ENCODE measurements around the gene ACP4.
"Not testable (repeated sequence)": the region's sequence is repeated elsewhere in the genome, so short reads cannot be mapped to it uniquely, and the experiment has no call there.

ACP4 gene

DNA sequence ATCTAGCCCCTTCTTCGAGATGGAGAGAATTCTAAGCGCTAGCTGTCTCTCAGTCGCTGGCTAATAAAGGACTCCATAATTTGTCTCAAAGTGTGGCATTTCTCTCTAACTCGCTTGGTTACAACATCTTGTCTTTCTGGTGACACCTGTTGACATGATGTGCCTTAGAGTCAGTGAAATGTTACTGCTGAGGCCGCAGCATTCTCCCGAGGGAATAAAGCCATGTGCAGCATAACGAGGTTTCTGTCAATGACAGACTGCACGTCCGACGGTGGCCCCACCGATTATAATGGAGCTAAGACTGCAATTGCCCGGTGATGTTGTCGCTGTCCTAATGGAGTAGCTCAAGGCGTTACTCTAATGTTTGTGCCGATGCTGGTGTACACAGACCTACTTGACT, 40.2 kb upstream of the ACP4 start:
- no peak overlapping the region for H3K4me3 ChIP-seq (ENCODE audit: low read depth, low read length)
- no peaks in the 10 kb centered on the region for H3K36me3 ChIP-seq
- no peaks in the 10 kb centered on the region for H3K27me3 ChIP-seq (ENCODE audit: insufficient read depth, low read depth, severe bottlenecking)
- no peak overlapping the region for H3K27ac ChIP-seq
- DNase-seq = no peak
- H3K9me3 ChIP-seq (ENCODE audit: severe bottlenecking) = no peaks in the 10 kb centered on the region
- TF ChIP-seq, protein P1, sequence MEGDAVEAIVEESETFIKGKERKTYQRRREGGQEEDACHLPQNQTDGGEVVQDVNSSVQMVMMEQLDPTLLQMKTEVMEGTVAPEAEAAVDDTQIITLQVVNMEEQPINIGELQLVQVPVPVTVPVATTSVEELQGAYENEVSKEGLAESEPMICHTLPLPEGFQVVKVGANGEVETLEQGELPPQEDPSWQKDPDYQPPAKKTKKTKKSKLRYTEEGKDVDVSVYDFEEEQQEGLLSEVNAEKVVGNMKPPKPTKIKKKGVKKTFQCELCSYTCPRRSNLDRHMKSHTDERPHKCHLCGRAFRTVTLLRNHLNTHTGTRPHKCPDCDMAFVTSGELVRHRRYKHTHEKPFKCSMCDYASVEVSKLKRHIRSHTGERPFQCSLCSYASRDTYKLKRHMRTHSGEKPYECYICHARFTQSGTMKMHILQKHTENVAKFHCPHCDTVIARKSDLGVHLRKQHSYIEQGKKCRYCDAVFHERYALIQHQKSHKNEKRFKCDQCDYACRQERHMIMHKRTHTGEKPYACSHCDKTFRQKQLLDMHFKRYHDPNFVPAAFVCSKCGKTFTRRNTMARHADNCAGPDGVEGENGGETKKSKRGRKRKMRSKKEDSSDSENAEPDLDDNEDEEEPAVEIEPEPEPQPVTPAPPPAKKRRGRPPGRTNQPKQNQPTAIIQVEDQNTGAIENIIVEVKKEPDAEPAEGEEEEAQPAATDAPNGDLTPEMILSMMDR (IDR thresholded peaks at IDR 0.05; ENCODE audit: low read depth, low read length) = no peak

DNA sequence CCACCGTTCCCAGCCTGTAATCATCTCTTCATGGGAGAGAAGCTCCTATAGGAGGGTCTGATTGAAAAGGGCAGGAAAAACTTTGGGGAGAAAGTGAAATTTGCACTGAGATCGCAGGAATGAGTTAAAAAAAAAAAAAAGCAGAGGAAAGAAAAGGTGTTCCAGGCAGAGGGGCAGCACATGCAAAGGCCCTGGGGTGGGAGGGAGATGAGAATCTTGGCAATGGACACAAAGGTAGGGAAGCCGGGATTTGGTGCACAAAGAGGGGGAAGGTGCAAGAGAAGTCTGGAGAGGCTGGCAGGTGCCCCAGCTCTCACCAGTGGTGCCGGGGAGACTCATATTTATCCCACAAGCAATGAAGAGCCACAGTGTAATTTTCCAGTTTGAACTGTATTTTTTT, 36.3 kb upstream of the ACP4 start:
- DNase-seq = no peak
- TF ChIP-seq, protein P1 (IDR thresholded peaks at IDR 0.05; ENCODE audit: low read depth, low read length) = no peak
- Histone ChIP-seq H3K27me3 (ENCODE audit: insufficient read depth, low read depth, severe bottlenecking) (peaks cover 4% of the 10 kb centered on the region), H3K4me3 (ENCODE audit: low read depth, low read length) (no peak overlapping the region), H3K9me3 (ENCODE audit: severe bottlenecking) (no peaks in the 10 kb centered on the region), H3K36me3 (no peaks in the 10 kb centered on the region), H3K27ac (no peak overlapping the region)

DNA sequence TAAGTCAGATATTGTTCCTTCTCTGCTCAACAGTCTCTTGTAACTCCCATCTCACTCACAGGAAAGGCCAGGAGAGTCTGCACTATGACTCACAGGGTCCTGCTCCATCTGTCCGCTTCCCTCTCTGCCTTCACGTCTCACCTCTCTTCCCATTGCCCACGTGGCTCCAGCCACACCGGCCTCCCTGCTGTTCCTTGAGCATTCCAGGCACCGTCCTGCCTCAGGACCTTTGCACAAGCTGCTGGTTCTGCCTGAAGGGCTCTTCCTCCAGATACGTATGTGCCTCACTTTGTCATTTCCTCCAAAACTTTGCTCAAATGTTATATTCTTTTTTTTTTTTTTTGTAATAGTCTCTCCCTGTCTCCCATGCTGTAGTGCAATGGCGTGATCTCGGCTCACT, 34.0 kb upstream of the ACP4 start:
- not testable (repeated sequence) for H3K27me3 ChIP-seq (ENCODE audit: insufficient read depth, low read depth, severe bottlenecking); H3K36me3 ChIP-seq; DNase-seq; H3K4me3 ChIP-seq (ENCODE audit: low read depth, low read length); H3K9me3 ChIP-seq (ENCODE audit: severe bottlenecking); H3K27ac ChIP-seq

DNA sequence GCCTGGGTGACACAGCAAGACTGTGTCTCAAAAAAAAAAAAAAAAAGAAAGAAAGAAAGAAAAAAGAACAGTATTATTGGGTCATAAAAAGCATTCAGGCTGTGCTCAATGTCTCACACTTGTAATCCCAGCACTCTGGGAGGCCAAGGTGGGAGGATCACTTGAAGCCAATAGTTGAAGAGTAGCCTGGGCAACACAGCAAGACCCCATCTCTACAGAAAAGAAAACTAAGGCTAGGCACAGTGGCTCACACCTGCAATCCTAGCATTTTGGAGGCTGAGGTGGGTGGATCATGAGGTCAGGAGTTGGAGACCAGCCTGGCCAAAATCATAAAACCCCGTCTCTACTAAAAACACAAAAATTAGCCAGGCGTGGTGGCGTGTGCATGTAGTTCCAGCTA, 32.6 kb upstream of the ACP4 start:
- not testable (repeated sequence) for H3K36me3 ChIP-seq; H3K27me3 ChIP-seq (ENCODE audit: insufficient read depth, low read depth, severe bottlenecking); H3K27ac ChIP-seq; H3K4me3 ChIP-seq (ENCODE audit: low read depth, low read length); DNase-seq; H3K9me3 ChIP-seq (ENCODE audit: severe bottlenecking)

DNA sequence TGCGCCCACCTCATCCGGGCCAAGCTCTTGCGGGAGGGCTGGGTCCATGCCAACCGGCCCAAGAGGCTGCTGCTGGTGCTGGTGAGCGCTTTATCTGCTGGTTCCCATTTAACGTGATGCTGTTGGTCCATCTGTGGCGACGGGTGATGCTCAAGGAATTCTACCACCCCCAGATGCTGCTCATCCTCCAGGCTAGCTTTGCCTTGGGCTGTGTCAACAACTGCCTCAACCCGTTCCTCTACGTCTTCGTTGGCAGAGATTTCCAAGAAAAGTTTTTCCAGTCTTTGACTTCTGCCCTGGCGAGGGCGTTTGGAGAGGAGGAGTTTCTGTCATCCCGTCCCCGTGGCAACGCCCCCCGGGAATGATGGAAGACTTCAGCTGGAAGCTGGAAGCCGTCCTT, 31.1 kb upstream of the ACP4 start:
- H3K4me3 ChIP-seq (ENCODE audit: low read depth, low read length); DNase-seq; H3K27ac ChIP-seq; H3K36me3 ChIP-seq; H3K27me3 ChIP-seq (ENCODE audit: insufficient read depth, low read depth, severe bottlenecking); H3K9me3 ChIP-seq (ENCODE audit: severe bottlenecking): not testable (repeated sequence)

DNA sequence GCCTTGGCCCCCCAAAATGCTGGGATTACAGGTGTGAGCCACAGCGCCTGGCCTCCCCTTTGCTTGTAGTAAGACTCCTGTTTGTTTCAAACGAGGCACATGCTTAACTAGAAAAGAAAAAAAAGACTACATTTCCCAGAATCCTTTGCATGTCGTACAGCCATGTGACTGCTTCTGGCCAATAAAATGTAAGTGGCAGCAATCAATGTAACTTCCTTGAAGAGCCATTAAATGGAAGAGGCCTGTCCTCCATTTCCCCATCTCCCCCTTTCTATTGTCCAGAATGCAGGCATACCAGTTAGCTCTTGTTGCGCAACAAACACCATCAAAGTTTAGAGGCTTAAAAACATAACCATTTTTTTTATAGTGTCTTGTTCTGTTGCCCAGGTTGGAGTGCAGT, 30.3 kb upstream of the ACP4 start:
- Histone ChIP-seq H3K27me3 (ENCODE audit: insufficient read depth, low read depth, severe bottlenecking) (peaks cover 4% of the 10 kb centered on the region), H3K9me3 (ENCODE audit: severe bottlenecking) (peaks cover 4% of the 10 kb centered on the region), H3K27ac (no peak overlapping the region), H3K36me3 (no peaks in the 10 kb centered on the region), H3K4me3 (ENCODE audit: low read depth, low read length) (no peak overlapping the region)
- DNase-seq = no peak
- TF ChIP-seq, protein P1 (IDR thresholded peaks at IDR 0.05; ENCODE audit: low read depth, low read length) = no peak

DNA sequence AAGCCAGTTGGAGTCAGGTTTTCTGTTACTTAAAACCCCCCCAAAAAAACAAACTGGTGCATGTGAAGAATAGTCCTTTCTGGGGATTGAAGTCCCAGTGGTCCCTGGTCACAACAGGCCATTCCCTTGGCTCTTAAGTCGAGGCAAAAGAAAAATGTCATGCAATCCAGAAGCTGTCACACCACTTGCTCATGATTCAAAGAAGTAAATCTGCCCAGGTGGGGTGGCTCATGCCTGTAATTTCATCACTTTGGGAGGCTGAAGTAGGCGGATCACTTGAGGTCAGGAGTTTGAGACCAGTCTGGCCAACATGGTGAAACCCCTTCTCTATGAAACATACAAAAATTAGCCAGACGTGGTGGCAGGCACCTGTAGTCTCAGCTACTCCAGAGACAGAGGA, 28.7 kb upstream of the ACP4 start:
- H3K9me3 ChIP-seq (ENCODE audit: severe bottlenecking); H3K27me3 ChIP-seq (ENCODE audit: insufficient read depth, low read depth, severe bottlenecking); H3K27ac ChIP-seq; H3K4me3 ChIP-seq (ENCODE audit: low read depth, low read length); H3K36me3 ChIP-seq; DNase-seq: not testable (repeated sequence)

DNA sequence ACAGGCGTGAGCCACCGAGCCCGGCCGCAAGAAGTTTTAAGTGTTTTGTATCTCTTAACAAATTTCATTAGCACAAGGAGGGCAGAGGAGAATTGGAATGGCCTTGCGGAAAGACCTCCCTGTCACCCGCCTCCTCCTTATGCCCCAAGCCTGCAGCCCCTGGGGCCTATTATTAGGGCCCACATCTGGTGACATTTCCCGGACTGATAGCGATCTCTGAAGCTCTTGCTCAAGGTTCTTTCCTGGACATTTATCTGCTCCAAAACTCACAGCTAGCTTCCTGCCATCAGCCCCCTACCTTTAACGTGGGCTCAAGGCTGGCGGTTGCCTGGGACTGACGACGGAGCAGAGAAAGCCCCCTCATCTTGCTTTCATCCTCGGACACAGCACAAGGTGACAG, 26.7 kb upstream of the ACP4 start:
- H3K9me3 ChIP-seq (ENCODE audit: severe bottlenecking); DNase-seq; H3K36me3 ChIP-seq; H3K4me3 ChIP-seq (ENCODE audit: low read depth, low read length); H3K27me3 ChIP-seq (ENCODE audit: insufficient read depth, low read depth, severe bottlenecking); H3K27ac ChIP-seq: not testable (repeated sequence)

DNA sequence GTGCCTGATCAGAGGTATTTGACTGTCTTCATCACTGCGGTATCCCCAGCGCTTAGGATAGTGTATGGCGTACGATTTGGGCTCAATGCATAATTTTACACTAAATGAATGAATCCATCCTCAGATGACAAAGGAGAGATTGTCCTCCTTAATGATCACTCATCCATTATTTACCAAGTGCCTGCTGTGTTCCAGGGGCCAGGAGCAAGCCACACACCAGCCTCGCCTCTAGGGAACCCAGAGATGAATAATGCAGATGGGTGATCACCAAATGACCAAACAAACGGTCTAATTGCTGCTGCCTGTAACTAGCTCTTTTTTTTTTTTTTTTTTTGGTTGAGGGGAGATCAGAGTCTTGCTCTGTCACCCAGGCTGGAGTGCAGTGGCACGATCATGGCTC, 25.8 kb upstream of the ACP4 start:
- TF ChIP-seq, protein P1 (IDR thresholded peaks at IDR 0.05; ENCODE audit: low read depth, low read length) = no peak
- no peak for DNase-seq
- no peak overlapping the region for H3K27ac ChIP-seq
- no peak overlapping the region for H3K4me3 ChIP-seq (ENCODE audit: low read depth, low read length)
- no peaks in the 10 kb centered on the region for H3K27me3 ChIP-seq (ENCODE audit: insufficient read depth, low read depth, severe bottlenecking)
- no peaks in the 10 kb centered on the region for H3K36me3 ChIP-seq
- peaks cover 4% of the 10 kb centered on the region for H3K9me3 ChIP-seq (ENCODE audit: severe bottlenecking)

DNA sequence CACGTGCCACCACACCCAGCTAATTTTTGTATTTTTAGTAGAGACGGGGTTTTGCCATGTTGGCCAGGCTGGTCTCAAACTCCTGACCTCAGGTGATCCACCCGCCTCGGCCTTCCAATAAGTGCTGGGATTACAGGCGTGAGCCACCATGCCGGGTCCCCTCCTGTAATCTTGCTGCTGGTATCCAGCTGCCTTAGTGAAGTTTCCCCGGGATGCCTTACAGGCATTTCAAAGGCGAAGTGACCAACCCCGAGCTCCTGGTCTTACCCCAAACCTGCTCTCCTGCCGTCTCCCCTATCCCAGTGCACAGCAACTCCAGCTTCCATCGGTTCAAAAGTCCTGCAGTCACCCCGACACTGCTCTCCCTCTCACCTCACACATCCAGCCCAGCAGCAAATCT, 23.5 kb upstream of the ACP4 start:
- not testable (repeated sequence) for H3K27ac ChIP-seq; H3K9me3 ChIP-seq (ENCODE audit: severe bottlenecking); DNase-seq; H3K27me3 ChIP-seq (ENCODE audit: insufficient read depth, low read depth, severe bottlenecking); H3K4me3 ChIP-seq (ENCODE audit: low read depth, low read length); H3K36me3 ChIP-seq

DNA sequence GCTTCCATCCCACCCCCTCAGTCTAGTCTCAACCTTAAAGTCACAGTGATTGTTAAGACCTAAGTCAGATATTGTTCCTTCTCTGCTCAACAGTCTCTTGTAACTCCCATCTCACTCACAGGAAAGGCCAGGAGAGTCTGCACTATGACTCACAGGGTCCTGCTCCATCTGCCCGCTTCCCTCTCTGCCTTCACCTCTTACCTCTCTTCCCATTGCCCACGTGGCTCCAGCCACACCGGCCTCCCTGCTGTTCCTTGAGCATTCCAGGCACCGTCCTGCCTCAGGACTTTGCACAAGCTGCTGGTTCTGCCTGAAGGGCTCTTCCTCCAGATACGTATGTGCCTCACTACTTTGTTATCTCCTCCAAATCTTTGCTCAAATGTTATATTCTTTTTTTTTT, 23.0 kb upstream of the ACP4 start:
- H3K27me3 ChIP-seq (ENCODE audit: insufficient read depth, low read depth, severe bottlenecking); H3K27ac ChIP-seq; H3K9me3 ChIP-seq (ENCODE audit: severe bottlenecking); H3K4me3 ChIP-seq (ENCODE audit: low read depth, low read length); H3K36me3 ChIP-seq; DNase-seq: not testable (repeated sequence)
